B cell (primary cell): ENCODE measurements around the gene RANBP10. TPM values are rescaled to one million over a fixed set of nuclear protein-coding genes. Genes with fewer than 3 reads are reported as not detected.

ENCODE experiments used
- ATAC-seq: fragments of 200-7000 bp; cut with Tn5 transposase; one replicate; pipeline ENCODE4 v1.10.0; 2021; ENCODE audit warnings: low read depth, mild to moderate bottlenecking, moderate number of reproducible peaks, moderate library complexity
- CTCF ChIA-PET: fragments of 350-600 bp; sonication (Branson Sonifier 250); formaldehyde crosslinking; loops from one replicate; lab custom pipeline; 2021; ENCODE audit warnings: antibody characterized with exemption, inconsistent platforms; lab: Charles Lee
- POLR2A ChIA-PET: fragments of 350-600 bp; sonication (Branson Sonifier 250); formaldehyde crosslinking; loops from one replicate; lab custom pipeline; 2021; ENCODE audit warnings: antibody characterized with exemption; lab: Charles Lee
- DNase-seq: peaks from one replicate; pipeline ENCODE4 v3.0.0; 2013
- H2AFZ ChIP-seq: 2 replicates; pipeline ENCODE4 v1.6.1; 2012; ENCODE audit warnings: mild to moderate bottlenecking, low read depth, low read length; ENCODE audit not compliant: insufficient read depth, poor library complexity, severe bottlenecking
- H3K27ac ChIP-seq, 2 donors: 1 replicate in 1 of 2; 2 replicates in 1 of 2; pipeline ENCODE4 v1.5.1; 2012 to 2013; ENCODE audit warnings: low read length in 2 of 2, mild to moderate bottlenecking in 2 of 2, moderate library complexity in 1 of 2
- H3K27me3 ChIP-seq, 4 experiments: fragments of 200-600 bp in 1 of 4; sonication (generic) in 1 of 4; replicated peaks in 1 of 4; 1 replicate in 2 of 4; 2 replicates in 2 of 4; pipeline versions ENCODE4 v1.6.1 to v1.7.0; 2013 to 2016; ENCODE audit warnings: low read length in 3 of 4, mild to moderate bottlenecking in 2 of 4, mixed read lengths in 1 of 4, moderate library complexity in 1 of 4; ENCODE audit not compliant: insufficient read depth in 4 of 4, control insufficient read depth in 3 of 4; ENCODE audit errors: control extremely low read depth in 1 of 4
- H3K36me3 ChIP-seq, 2 experiments: replicated peaks in 1 of 2; 1 replicate in 1 of 2; 2 replicates in 1 of 2; pipeline versions ENCODE4 v1.6.1 to v1.7.1; 2013; ENCODE audit warnings: low read length in 1 of 2; ENCODE audit not compliant: insufficient read depth in 2 of 2, control insufficient read depth in 1 of 2; ENCODE audit errors: control extremely low read depth in 1 of 2, extremely low read depth in 1 of 2
- H3K4me1 ChIP-seq, 2 donors: fragments of 200-600 bp in 1 of 2; sonication (generic) in 1 of 2; 1 replicate in 1 of 2; 2 replicates in 1 of 2; pipeline versions ENCODE4 v1.5.1 to v1.6.1; 2013 to 2017; ENCODE audit warnings: low read length in 2 of 2; ENCODE audit not compliant: control insufficient read depth in 2 of 2, insufficient read depth in 2 of 2
- H3K4me2 ChIP-seq: replicated peaks from 2 replicates; pipeline ENCODE3; 2012; ENCODE audit warnings: mild to moderate bottlenecking, low read depth, low read length; ENCODE audit not compliant: poor library complexity, severe bottlenecking
- H3K4me3 ChIP-seq, 5 experiments: fragments of 200-600 bp in 1 of 5; sonication (generic) in 1 of 5; 1 replicate in 3 of 5; 2 replicates in 2 of 5; pipeline versions ENCODE4 v1.5.1 to v1.7.0; 2011 to 2016; ENCODE audit warnings: low read length in 4 of 5, mild to moderate bottlenecking in 4 of 5, low read depth in 2 of 5, control low read depth in 1 of 5, moderate library complexity in 1 of 5; ENCODE audit not compliant: insufficient read depth in 1 of 5; ENCODE audit errors: control extremely low read depth in 1 of 5, extremely low read depth in 1 of 5
- H3K79me2 ChIP-seq: fragments of 200-600 bp; sonication (generic); one replicate; pipeline ENCODE4 v1.6.0; 2016; ENCODE audit warnings: low read length; ENCODE audit not compliant: control insufficient read depth, insufficient read depth
- H3K9ac ChIP-seq: fragments of 200-600 bp; sonication (generic); 2 replicates; pipeline ENCODE4 v1.6.1; 2017; ENCODE audit warnings: mild to moderate bottlenecking, low read length, moderate library complexity
- H3K9me3 ChIP-seq, 3 donors: one replicate each; pipeline versions ENCODE4 v1.6.1 to v1.7.1; 2013; ENCODE audit warnings: low read length in 2 of 3; ENCODE audit not compliant: control insufficient read depth in 2 of 3, insufficient read depth in 1 of 3; ENCODE audit errors: control extremely low read depth in 1 of 3
- H4K20me1 ChIP-seq: 2 replicates; pipeline ENCODE4 v1.6.0; 2012; ENCODE audit warnings: mild to moderate bottlenecking, low read length; ENCODE audit not compliant: insufficient read depth, control insufficient read depth, poor library complexity, severe bottlenecking
- H3K27ac Mint-ChIP-seq: one replicate; pipeline ENCODE4 v1.8.0; 2021; ENCODE audit warnings: mixed read lengths
- H3K27me3 Mint-ChIP-seq: one replicate; pipeline ENCODE4 v1.8.0; 2021; ENCODE audit warnings: mixed read lengths
- H3K4me1 Mint-ChIP-seq: one replicate; pipeline ENCODE4 v1.8.0; 2021; ENCODE audit warnings: mixed read lengths
- H3K4me3 Mint-ChIP-seq: one replicate; pipeline ENCODE4 v1.8.0; 2021; ENCODE audit warnings: mixed read lengths
- H3K9me3 Mint-ChIP-seq: one replicate; pipeline ENCODE4 v1.8.0; 2022; ENCODE audit warnings: mixed read lengths; ENCODE audit not compliant: insufficient read depth
- CTCF ChIP-seq: fragments of 200-600 bp; IDR thresholded peaks from one replicate; pipeline ENCODE4 v1.8.0; 2022; ENCODE audit warnings: antibody characterized with exemption, mild to moderate bottlenecking
- EZH2 ChIP-seq: IDR thresholded peaks from 2 replicates; pipeline ENCODE4 v1.6.1; 2012; ENCODE audit warnings: borderline replicate concordance, low read depth, mild to moderate bottlenecking, moderate library complexity, low read length; ENCODE audit not compliant: insufficient read depth, poor library complexity, severe bottlenecking
- WGBS: methylation state at CpG from one replicate; pipeline ENCODE4 v1.1.5; 2013; ENCODE audit warnings: missing lambda C conversion rate; ENCODE audit not compliant: insufficient coverage; 5-methylcytosine and 5-hydroxymethylcytosine counted together
- intact Hi-C: fragments of 100-400 bp; cut with micrococcal nuclease; formaldehyde crosslinking; loops from one replicate; pipeline ENCODE4 v1.10.0; 2022
- polyA plus RNA-seq: library from polyadenylated mRNA; depleted of rRNA; stranded (reverse); fragments of >200 nt; gene quantifications from 2 replicates; pipeline ENCODE4 v1.2.3, GENCODE V29; 2012
- total RNA-seq, 2 donors: library from RNA; stranded (reverse); fragments of 120-200 nt in 1 of 2; gene quantifications; 1 replicate in 1 of 2; 2 replicates in 1 of 2; pipeline versions ENCODE4 v1.2.3 to v1.2.4, GENCODE V29; 2013 to 2022

RANBP10 gene
- total and polyA plus RNA-seq, 2 donors (not counting 1 experiment from before 2014, with no cell fraction given), result 29.0 to 32.2 TPM

- Histone ChIP-seq H3K9ac (no peak overlapping the region), H4K20me1 (peaks cover 66% of the 10 kb centered on the region), H3K4me3 (no peak overlapping the region), H2AFZ (no peak overlapping the region), H3K27me3 (no peaks in the 10 kb centered on the region), H3K9me3 (no peaks in the 10 kb centered on the region), H3K79me2 (peaks cover 97% of the 10 kb centered on the region), H3K4me2 (no peak overlapping the region), H3K27ac (no peak overlapping the region), H3K36me3 (peaks cover 1 to 26% of the 10 kb centered on the region in 2 experiments), H3K4me1 (peaks cover 16 to 17% of the 10 kb centered on the region in 2 donors)
- no peak for TF ChIP-seq CTCF
- TF ChIP-seq EZH2, result no peak
- peak overlapping the region; percentile 22 for H3K27ac Mint-ChIP-seq
- peaks cover 43% of the 10 kb centered on the region for H3K4me1 Mint-ChIP-seq
- CTCF ChIA-PET, result interaction anchor here (1.7 to 2.3 kb wide), 2 partner anchors 11 to 20 kb away, joined by 5 to 8 read pairs; partner anchors contain the start of genes RANBP10 and TSNAXIP1
- POLR2A ChIA-PET, result no interaction called here
- no CpG with 5 or more reads among the region's 5 CpGs for WGBS
- ATAC-seq (no peak), DNase-seq (no peak)
- no peak overlapping the region for H3K4me3 Mint-ChIP-seq
- H3K27me3 Mint-ChIP-seq, result no peaks in the 10 kb centered on the region
- H3K9me3 Mint-ChIP-seq, result no peaks in the 10 kb centered on the region
- intact Hi-C loops, result no loop called here
Measured at GRCh38 chr16:67796099-67796718, 10.2 kb downstream of the RANBP10 start.

- Histone ChIP-seq H3K4me3 (no peak overlapping the region), H2AFZ (no peak overlapping the region), H3K9ac (no peak overlapping the region), H3K79me2 (peaks cover 89% of the 10 kb centered on the region), H3K9me3 (no peaks in the 10 kb centered on the region), H3K27me3 (no peaks in the 10 kb centered on the region), H3K4me1 (peaks cover 18 to 24% of the 10 kb centered on the region in 2 donors), H3K36me3 (peaks cover 0 to 2% of the 10 kb centered on the region in 2 experiments), H3K4me2 (peak overlapping the region; percentile 21), H3K27ac (no peak overlapping the region), H4K20me1 (peaks cover 36% of the 10 kb centered on the region)
- H3K9me3 Mint-ChIP-seq, result no peaks in the 10 kb centered on the region
- no peak overlapping the region for H3K4me3 Mint-ChIP-seq
- intact Hi-C loops, result no loop called here
- H3K4me1 Mint-ChIP-seq, result peaks cover 29% of the 10 kb centered on the region
- CTCF ChIA-PET, result no interaction called here
- POLR2A ChIA-PET, result no interaction called here
- no peaks in the 10 kb centered on the region for H3K27me3 Mint-ChIP-seq
- DNase-seq (no peak), ATAC-seq (no peak)
- no peak for TF ChIP-seq EZH2
- TF ChIP-seq CTCF, result no peak
- no peak overlapping the region for H3K27ac Mint-ChIP-seq
Measured at GRCh38 chr16:67790071-67790470, 16.3 kb downstream of the RANBP10 start.
